Measurements from ENCODE around the gene ARID1B. TPM values are rescaled to one million over a fixed set of nuclear protein-coding genes. Genes with fewer than 3 reads are reported as not detected.
"Not testable (repeated sequence)": the region's sequence is repeated elsewhere in the genome, so short reads cannot be mapped to it uniquely, and the experiment has no call there.

ARID1B gene
- total RNA-seq, 2 donors from 2014 or later, result 66.7 to 67.3 TPM

DNA sequence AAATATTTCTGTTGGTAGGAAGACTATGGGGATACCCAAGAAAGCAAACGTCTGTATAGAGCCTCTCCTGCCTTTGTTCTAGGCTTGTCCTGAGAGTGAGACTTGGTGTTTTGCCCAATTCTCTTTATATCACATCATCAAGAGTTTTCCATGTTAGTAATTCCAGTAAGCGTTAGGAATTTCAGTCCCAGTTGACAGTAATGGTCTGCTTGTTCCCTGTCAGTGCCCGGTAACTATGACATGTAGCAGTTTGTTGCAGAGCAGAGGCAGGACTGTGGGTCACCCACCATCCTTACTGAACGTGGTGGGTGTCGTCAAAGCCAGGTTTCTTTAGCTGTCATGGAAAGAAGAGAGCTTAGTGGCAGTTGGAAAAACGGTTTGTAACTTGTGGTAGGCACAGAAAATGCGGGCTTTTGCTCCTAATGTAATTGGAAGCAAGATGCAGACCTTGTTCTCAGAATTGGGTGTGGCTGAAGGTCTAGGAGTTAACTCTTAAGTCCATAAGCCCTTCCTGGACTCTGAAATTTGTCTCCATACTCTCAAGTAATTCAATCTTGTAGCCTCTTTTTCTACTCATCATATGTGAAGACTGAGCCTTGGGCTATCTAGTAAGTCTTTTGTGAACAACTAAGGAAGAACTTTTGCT lies 357.3 kb downstream of the ARID1B start:
- Mint-ChIP-seq H3K4me1 (no peaks in the 10 kb centered on the region), H3K36me3 (ENCODE audit: low read depth) (peaks cover 59% of the 10 kb centered on the region), H3K9me3 (no peaks in the 10 kb centered on the region), H3K27me3 (no peaks in the 10 kb centered on the region), H3K4me3 (no peak overlapping the region), H3K27ac (no peak overlapping the region)
- ATAC-seq (replicated peaks), result no peak

DNA sequence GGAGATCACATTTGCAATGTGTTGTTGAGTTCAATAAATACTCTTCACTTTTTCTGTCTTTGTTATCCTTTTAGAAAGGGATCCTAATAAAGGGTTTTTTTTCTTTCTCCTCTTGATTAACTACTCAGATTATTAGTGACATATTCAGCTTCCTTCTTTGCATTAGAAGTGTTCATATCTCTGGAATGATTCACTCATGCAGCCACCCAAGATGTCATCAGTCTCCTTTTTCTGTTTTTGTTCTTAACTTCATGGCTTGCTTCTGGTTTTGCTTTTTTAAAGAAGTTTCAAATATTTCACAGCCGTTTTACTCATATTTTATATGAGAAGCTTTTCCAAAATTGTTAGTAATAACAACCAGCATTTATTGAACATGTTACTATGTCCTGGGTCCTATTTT lies 358.5 kb downstream of the ARID1B start:
- no peak for ATAC-seq (replicated peaks)
- Mint-ChIP-seq H3K27ac (peak overlapping the region; percentile 17), H3K4me3 (no peak overlapping the region)

DNA sequence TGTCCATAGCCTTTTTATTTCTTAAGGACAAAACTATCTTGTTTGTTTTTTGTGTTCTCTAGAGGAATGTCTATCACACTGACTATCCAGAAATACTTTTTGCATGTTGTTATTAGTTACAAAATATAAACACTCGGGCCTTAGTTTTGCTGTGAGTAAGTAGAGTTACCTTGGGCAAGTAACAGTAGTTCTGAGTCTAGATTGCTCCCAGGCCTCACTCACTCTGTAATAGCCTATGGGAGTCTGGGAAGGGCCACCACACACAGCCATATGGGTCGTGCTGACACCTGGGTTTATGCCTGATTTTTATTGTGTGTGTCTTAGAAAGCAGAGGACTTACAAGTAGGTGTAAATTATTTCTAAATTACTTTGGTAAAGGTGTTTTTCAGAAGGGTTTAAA lies 360.3 kb downstream of the ARID1B start:
- peaks cover 60% of the 10 kb centered on the region for H3K36me3 Mint-ChIP-seq (ENCODE audit: low read depth)
- no peaks in the 10 kb centered on the region for H3K9me3 Mint-ChIP-seq
- no peak for ATAC-seq (replicated peaks)
- peak overlapping the region; percentile 15 for H3K27ac Mint-ChIP-seq
- H3K4me1 Mint-ChIP-seq, result no peaks in the 10 kb centered on the region
- H3K4me3 Mint-ChIP-seq, result no peak overlapping the region
- no peaks in the 10 kb centered on the region for H3K27me3 Mint-ChIP-seq

More for the DNA sequence above, 358.5 kb downstream of the ARID1B start:
- H3K36me3 Mint-ChIP-seq (ENCODE audit: low read depth), result peaks cover 63% of the 10 kb centered on the region
- no peaks in the 10 kb centered on the region for H3K4me1 Mint-ChIP-seq
- H3K9me3 Mint-ChIP-seq, result no peaks in the 10 kb centered on the region
- H3K27me3 Mint-ChIP-seq, result no peaks in the 10 kb centered on the region

DNA sequence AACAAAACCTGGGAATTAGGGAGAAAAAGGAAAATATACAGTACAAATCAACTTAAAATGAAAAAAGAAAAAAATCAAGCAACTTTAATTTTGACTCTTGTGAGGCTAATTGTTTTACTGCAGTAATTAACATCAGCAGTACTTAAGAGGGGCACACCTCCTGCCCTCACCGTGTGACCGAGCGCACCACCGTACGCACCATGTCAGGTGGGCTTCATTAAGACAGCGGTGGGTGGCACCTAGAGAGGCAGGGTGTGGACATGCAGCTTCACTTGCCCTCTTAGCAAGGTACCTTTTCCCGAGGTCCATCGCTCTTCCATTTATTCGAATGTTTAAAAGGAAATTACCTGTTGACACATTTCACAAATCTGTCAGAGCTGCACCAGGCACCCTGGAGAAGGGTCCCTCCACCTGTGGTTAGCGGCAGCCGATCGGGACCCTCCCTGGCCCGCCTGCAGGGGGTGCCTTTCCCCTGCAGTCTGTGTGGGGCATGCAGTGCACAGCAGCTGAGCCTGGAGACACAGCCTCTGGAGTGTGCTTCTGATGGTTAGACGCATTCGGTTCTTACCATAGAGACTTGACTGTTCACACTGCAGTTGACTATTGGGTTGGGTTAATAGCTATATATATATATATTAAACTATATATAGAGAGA lies 362.0 kb downstream of the ARID1B start:
- no peak for ATAC-seq (replicated peaks)
- no peak overlapping the region for H3K4me3 Mint-ChIP-seq
- H3K27ac Mint-ChIP-seq, result no peak overlapping the region
- H3K36me3 Mint-ChIP-seq (ENCODE audit: low read depth), result peaks cover 46% of the 10 kb centered on the region
- H3K9me3 Mint-ChIP-seq, result no peaks in the 10 kb centered on the region
- H3K27me3 Mint-ChIP-seq, result no peaks in the 10 kb centered on the region
- H3K4me1 Mint-ChIP-seq, result peaks cover 5% of the 10 kb centered on the region

DNA sequence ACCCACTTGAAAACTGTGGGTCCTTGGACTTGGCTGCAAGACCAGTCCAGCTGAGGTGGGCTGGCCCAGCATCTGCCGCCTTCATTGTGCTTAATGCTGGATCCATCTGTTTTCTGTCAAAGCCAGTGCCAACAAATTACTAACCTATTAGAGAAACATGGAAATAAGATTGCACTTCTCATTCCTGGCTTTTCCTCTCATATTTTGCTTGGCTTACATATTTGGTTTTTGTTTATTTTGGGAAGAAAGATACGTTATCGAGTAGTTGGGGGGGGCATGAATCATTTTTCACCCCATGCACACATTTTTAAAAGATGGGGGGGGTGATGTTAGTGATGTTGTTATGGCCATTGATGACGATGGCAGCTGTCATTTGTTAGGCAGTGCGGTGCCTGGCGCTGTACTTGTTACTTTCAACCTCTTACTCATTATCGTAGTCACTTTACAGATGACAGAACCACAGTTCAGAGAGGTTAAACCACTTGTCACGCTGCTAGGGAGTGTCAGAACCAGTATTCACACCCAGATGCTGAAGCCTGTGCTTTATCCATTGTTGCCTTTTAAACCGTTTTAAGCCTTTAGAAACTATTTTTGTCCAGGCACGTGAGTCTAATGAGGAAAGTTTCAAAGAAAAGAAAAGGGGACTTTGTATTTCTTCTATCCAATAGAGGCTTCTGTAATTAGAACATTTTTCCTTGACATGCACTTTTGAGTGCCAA lies 366.2 kb downstream of the ARID1B start:
- Mint-ChIP-seq H3K9me3 (no peaks in the 10 kb centered on the region), H3K4me3 (no peak overlapping the region), H3K27me3 (no peaks in the 10 kb centered on the region), H3K27ac (peak overlapping the region; percentile 76), H3K36me3 (ENCODE audit: low read depth) (peaks cover 17% of the 10 kb centered on the region), H3K4me1 (peaks cover 8% of the 10 kb centered on the region)
- ATAC-seq (replicated peaks), result peak; percentile 98

DNA sequence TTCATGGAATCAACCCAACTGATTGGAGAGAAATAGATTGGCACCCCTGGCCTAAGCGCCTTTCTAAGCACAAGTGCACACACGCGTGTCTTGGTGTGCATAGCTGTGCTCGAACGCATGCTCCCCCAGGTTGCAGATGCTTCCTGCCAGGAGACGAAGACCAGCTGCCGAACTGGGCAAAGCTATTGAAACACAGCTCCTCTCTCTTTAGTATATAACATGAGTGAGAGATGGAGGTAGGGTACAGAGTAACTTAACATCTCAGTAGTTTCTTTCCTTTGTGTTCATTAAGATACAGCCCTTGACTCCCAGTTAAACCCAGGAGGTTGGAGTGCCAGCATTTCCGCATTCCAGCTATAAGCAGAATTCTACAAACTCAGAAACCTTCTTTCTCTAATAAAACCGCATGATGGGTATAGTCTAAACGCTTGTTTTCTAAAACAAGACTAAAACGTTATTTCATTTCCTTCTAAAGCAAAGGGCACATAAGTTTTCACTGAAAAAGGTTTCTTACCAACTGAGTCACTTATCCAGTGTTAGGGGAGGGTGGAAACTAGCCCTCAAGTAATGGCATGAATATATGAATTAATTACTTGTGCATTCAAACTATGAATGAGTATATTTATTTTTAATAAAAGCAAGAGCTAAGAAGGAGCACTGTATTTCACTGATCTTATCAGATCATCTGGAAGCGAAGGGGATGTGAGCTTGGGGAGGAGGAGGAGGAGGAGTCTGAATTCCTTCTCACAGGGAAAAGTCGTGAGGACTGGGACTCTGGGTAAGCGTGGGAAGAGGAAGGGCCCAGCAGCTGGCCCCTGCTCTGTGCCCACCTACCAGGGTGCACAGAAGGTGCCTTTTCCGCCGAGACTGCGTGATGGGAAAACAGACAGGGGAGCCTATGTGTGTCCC lies 367.0 kb downstream of the ARID1B start:
- H3K9me3 Mint-ChIP-seq, result no peaks in the 10 kb centered on the region
- no peak for ATAC-seq (replicated peaks)
- H3K36me3 Mint-ChIP-seq (ENCODE audit: low read depth), result peaks cover 24% of the 10 kb centered on the region
- H3K4me1 Mint-ChIP-seq, result peaks cover 8% of the 10 kb centered on the region
- no peaks in the 10 kb centered on the region for H3K27me3 Mint-ChIP-seq
- no peak overlapping the region for H3K27ac Mint-ChIP-seq
- H3K4me3 Mint-ChIP-seq, result no peak overlapping the region

DNA sequence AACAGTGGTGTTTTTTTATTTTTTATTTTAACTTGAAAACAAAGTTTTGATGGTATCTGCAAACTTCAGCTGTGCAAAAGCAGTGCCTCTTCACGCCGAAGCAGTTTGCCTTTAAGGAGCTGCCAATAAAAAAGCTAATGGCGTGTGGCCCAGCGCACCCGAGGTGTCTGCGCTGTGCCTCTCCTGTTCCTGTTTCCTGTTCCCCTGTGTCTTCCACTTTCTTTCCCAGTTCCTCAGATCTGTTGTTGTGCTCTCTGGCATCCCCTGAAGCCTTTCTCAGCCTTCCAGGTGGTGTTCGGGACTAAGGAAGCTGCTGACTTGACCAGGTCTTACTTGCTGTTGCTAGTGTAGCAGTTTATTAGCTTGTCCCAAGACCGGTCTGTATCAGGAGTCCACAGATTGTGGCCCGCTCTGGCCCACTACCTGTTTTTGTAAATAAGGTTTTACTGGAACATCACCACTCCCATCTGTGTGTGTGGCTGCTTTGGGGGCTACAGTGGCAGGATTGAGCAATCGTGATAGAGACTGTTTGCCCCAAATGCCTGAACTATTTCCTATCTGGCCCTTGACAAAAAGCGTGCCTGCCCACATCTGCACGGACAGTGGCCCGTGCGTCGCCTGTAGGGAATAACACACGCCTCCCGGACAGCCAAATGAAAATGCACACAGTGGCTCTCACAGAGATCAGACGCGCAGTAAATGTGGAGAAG lies 367.8 kb downstream of the ARID1B start:
- no peak for ATAC-seq (replicated peaks)
- Mint-ChIP-seq H3K9me3 (no peaks in the 10 kb centered on the region), H3K27ac (no peak overlapping the region), H3K4me1 (peaks cover 8% of the 10 kb centered on the region), H3K27me3 (no peaks in the 10 kb centered on the region), H3K36me3 (ENCODE audit: low read depth) (peaks cover 30% of the 10 kb centered on the region), H3K4me3 (no peak overlapping the region)

DNA sequence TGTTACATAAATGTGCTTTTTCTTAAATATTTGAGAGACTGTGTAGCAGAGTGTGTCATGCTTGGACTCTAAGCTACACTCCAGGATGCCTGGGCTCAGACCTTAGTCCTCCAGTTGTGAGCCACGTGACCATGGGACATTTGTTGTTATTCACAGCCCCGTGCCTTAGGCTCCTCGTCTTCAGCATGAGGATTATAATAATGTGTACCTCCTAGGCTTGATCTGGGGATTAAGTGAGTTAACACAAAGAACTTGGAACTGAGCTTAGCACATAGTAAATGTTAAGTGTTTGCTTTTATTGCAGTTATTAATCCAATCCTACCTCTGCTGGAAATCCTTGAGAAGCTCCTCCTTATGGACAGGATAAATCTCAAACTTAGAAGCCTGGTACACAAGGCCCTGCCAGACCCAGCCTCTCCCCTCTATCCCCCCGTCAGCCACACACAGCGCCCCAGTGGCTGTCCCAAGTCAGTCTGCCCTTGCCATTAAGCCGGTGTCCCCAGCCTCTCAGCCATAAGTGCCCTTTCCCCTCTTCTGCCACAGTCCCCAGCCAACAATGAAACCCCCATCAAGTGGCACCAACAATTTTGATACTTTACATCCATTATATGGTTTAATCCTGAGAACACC lies 368.6 kb downstream of the ARID1B start:
- Mint-ChIP-seq H3K36me3 (ENCODE audit: low read depth) (peaks cover 31% of the 10 kb centered on the region), H3K9me3 (no peaks in the 10 kb centered on the region), H3K4me3 (no peak overlapping the region), H3K4me1 (peaks cover 8% of the 10 kb centered on the region), H3K27ac (peak overlapping the region; percentile 39), H3K27me3 (no peaks in the 10 kb centered on the region)
- ATAC-seq (replicated peaks), result no peak

DNA sequence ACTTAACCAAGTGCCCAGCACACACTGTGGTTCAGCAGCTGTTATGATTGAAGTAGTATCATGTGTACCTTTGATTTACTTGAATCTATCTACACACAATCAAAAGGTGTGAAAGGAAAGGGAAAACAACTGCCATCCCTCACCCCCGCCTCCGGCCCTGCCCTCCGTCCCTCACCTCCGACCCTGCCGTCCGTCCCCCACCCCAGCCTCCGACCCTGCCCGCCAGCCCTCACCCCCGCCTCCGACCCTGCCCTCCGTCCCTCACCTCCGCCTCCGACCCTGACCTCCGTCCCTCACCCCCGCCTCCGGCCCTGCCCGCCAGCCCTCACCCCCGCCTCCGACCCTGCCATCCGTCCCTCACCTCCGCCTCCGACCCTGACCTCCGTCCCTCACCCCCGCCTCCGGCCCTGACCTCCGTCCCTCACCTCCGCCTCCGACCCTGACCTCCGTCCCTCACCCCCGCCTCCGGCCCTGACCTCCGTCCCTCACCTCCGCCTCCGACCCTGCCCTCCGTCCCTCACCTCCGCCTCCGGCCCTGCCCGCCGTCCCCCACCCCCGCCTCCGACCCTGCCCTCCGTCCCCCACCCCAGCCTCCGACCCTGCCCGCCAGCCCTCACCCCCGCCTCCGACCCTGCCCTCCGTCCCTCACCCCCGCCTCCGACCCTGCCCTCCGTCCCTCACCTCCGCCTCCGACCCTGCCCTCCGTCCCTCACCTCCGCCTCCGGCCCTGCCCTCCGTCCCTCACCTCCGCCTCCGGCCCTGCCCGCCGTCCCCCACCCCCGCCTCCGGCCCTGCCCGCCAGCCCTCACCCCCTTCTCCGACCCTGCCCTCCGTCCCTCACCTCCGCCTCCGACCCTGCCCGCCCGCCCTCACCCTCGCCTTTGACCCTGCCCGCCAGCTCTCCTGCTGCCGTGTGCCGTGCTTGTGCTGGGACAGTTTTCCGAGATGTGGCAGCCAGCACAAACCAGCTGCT lies 370.2 kb downstream of the ARID1B start:
- H3K27me3 Mint-ChIP-seq; ATAC-seq (replicated peaks); H3K4me1 Mint-ChIP-seq; H3K4me3 Mint-ChIP-seq; H3K9me3 Mint-ChIP-seq: not testable (repeated sequence)
- Mint-ChIP-seq H3K36me3 (ENCODE audit: low read depth) (peaks cover 34% of the 10 kb centered on the region), H3K27ac (peak overlapping the region; percentile 48)

DNA sequence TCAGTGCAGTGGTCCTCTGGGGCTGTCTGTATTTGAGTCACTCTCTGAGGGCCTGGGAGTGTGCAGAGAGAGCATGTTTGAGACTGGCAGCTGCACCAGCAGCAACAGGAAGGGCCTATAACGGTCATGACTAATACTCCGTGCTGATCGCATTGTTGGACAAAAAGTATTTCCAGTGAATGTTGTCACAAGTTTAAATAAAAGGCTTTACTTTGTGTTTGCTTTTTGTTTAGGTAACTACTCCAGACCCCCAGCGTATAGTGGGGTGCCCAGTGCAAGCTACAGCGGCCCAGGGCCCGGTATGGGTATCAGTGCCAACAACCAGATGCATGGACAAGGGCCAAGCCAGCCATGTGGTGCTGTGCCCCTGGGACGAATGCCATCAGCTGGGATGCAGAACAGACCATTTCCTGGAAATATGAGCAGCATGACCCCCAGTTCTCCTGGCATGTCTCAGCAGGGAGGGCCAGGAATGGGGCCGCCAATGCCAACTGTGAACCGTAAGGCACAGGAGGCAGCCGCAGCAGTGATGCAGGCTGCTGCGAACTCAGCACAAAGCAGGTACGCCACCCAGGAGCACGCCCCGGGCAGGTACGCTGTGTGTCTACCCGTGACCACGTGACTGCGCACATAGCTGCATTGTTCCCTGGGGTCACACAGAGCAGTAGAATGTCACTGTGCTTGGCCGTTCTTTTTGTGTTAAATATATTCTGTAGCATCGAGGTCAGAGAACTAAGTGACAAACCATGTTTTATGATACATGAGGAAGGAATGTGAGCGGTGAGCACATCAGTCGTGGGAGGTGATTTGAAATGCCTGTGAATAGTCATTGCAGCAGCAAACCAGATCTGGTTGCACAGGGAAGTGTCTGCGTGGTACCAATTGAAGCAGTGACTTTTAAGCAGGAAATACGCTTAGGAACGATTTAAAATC lies 371.5 kb downstream of the ARID1B start:
- no peaks in the 10 kb centered on the region for H3K27me3 Mint-ChIP-seq
- peaks cover 4% of the 10 kb centered on the region for H3K4me1 Mint-ChIP-seq
- peaks cover 41% of the 10 kb centered on the region for H3K36me3 Mint-ChIP-seq (ENCODE audit: low read depth)
- no peak overlapping the region for H3K4me3 Mint-ChIP-seq
- no peaks in the 10 kb centered on the region for H3K9me3 Mint-ChIP-seq
- ATAC-seq (replicated peaks), result no peak
- H3K27ac Mint-ChIP-seq, result peak overlapping the region; percentile 48

DNA sequence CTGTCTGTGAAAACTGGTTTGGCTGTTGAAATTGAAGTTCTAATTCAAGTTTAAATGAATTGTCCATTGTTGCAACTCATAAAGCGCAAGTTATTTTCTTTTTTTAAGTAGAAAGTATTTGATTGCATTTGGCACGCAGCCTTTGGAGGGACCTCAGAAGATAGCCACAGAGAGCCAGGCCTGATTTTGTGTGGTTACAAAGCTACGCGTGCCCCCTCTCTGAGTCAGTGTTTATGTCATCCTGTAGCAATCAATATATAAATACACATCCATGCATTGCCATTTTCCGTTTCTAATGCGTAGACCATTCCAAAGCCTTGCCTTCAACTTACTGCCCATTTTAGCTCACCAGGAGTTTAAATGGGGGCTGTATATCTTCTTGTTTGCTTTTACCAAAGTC lies 372.9 kb downstream of the ARID1B start:
- peaks cover 55% of the 10 kb centered on the region for H3K36me3 Mint-ChIP-seq (ENCODE audit: low read depth)
- ATAC-seq (replicated peaks), result no peak

DNA sequence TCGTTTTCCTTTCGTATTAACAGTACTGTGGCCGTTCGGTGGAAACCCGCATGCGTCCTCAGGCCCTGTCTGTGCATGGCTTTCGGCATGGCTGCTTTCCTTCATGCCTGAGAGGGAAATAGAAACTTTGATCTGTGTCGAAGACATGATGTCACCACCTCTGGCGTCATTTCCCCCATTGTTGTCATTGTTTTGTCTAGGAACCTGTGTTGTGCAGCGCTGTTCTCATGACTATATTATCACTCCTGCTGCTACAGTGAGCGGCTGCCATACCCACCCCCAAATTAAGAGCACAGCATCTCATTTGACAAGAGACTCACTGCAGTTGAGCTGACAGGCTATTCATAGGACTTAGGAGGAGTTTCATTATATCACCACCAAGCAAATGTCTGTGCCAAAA lies 373.9 kb downstream of the ARID1B start:
- no peak for ATAC-seq (replicated peaks)
- Mint-ChIP-seq H3K9me3 (no peaks in the 10 kb centered on the region), H3K4me1 (peaks cover 8% of the 10 kb centered on the region), H3K27ac (peak overlapping the region; percentile 11), H3K27me3 (no peaks in the 10 kb centered on the region), H3K36me3 (ENCODE audit: low read depth) (peaks cover 63% of the 10 kb centered on the region), H3K4me3 (no peak overlapping the region)

More for the DNA sequence above, 372.9 kb downstream of the ARID1B start:
- Mint-ChIP-seq H3K27me3 (no peaks in the 10 kb centered on the region), H3K4me1 (peaks cover 8% of the 10 kb centered on the region), H3K27ac (no peak overlapping the region), H3K4me3 (no peak overlapping the region), H3K9me3 (no peaks in the 10 kb centered on the region)

All from activated T-helper 17 cell treated with anti-CD3 and anti-CD28 coated beads, Interleukin-2, amount 50 U/mL, for 72 hours (primary cell).